Tibial artery (tissue), 4 donors: Measurements from ENCODE around the gene KIF21A.

Experiments used
- DNase-seq, 2 donors: peaks; one replicate each; pipeline ENCODE4 v3.0.0-alpha.2; 2019
- H3K27ac ChIP-seq, 2 donors: fragments of 200-600 bp; sonication (generic) in 1 of 2; 1 replicate in 1 of 2; 2 replicates in 1 of 2; pipeline ENCODE4 v1.5.1; 2018 to 2019; ENCODE audit warnings: mild to moderate bottlenecking in 1 of 2
- H3K27me3 ChIP-seq, 2 donors: fragments of 200-600 bp; sonication (generic) in 1 of 2; one replicate each; pipeline versions ENCODE4 v1.5.1 to v1.6.0; 2016 to 2019
- H3K36me3 ChIP-seq, 3 donors: fragments of 200-600 bp; sonication (generic) in 2 of 3; one replicate each; pipeline ENCODE4 v1.5.1; 2016 to 2019; ENCODE audit warnings: mild to moderate bottlenecking in 2 of 3
- H3K4me1 ChIP-seq, 4 donors: fragments of 200-600 bp; sonication (generic) in 2 of 4; 1 replicate in 3 of 4; 2 replicates in 1 of 4; pipeline ENCODE4 v1.5.1; 2016 to 2019
- H3K4me3 ChIP-seq, 2 donors: fragments of 200-600 bp; sonication (generic) in 1 of 2; 1 replicate in 1 of 2; 2 replicates in 1 of 2; pipeline ENCODE4 v1.5.1; 2018 to 2019; ENCODE audit warnings: mild to moderate bottlenecking in 2 of 2
- H3K9me3 ChIP-seq, 3 donors: fragments of 200-600 bp; sonication (generic) in 1 of 3; one replicate each; pipeline ENCODE4 v1.5.1; 2016 to 2019
- intact Hi-C: fragments of 100-400 bp; cut with DNase I; formaldehyde crosslinking; loops from one replicate; pipeline ENCODE4 v1.15.0; 2023; ENCODE audit warnings: low total_unique reads
- TF ChIP-seq, protein P1 (sequence below), 2 experiments: fragments of 200-600 bp in 1 of 2; fragments of 450-650 bp in 1 of 2; IDR thresholded peaks; one replicate each; pipeline ENCODE4 v1.5.1; 2017 to 2019; ENCODE audit warnings: antibody characterized with exemption in 2 of 2, mild to moderate bottlenecking in 1 of 2, moderate library complexity in 1 of 2

KIF21A gene

DNA sequence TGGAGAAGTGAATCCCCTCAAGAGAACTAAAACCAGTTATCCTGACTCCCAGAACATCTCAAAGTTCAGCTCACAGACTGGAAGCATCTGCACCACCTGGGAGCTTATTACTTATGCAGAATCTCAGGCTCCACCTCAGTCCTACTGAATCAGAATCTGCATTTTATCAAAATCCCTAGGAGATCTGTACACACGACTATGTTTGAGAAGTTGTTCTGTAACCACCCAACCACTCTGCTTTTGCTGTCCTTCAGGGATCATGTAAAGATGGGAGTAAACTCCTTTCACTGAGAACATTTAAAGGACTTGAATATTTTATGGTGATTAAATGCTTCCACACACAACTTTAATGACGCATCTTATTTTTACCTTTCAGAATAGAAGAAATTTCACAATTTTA, 98.0 kb downstream of the KIF21A start:
- intact Hi-C loops: no loop called here
- TF ChIP-seq, protein P1, sequence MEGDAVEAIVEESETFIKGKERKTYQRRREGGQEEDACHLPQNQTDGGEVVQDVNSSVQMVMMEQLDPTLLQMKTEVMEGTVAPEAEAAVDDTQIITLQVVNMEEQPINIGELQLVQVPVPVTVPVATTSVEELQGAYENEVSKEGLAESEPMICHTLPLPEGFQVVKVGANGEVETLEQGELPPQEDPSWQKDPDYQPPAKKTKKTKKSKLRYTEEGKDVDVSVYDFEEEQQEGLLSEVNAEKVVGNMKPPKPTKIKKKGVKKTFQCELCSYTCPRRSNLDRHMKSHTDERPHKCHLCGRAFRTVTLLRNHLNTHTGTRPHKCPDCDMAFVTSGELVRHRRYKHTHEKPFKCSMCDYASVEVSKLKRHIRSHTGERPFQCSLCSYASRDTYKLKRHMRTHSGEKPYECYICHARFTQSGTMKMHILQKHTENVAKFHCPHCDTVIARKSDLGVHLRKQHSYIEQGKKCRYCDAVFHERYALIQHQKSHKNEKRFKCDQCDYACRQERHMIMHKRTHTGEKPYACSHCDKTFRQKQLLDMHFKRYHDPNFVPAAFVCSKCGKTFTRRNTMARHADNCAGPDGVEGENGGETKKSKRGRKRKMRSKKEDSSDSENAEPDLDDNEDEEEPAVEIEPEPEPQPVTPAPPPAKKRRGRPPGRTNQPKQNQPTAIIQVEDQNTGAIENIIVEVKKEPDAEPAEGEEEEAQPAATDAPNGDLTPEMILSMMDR (IDR thresholded peaks at IDR 0.05): no peak
- no peak for DNase-seq
- no peaks in the 10 kb centered on the region for H3K4me1 ChIP-seq
- H3K9me3 ChIP-seq: no peaks in the 10 kb centered on the region
- no peak overlapping the region for H3K4me3 ChIP-seq
- H3K36me3 ChIP-seq: no peaks in the 10 kb centered on the region
- no peaks in the 10 kb centered on the region for H3K27me3 ChIP-seq
- H3K27ac ChIP-seq: no peak overlapping the region

DNA sequence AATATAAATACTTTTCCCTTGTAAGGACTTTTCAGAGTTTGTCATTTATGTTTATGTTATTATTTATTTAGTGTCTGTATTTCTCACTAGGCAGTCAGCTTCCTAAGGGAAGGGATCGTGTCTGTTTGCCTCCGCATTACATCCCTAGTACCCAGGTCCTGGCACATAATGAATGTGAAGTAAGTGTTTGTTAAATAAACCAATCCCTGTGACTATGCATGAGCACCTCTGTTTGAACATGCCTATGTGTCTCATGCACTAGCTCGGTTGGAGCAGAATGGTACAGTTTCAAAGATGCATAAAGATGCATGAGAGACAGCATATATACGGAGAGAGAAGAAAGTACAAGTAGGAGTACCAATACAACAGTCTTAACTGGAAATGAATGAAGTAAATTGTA, 99.3 kb downstream of the KIF21A start:
- TF ChIP-seq, protein P1 (IDR thresholded peaks at IDR 0.05): no peak
- no peak overlapping the region for H3K4me3 ChIP-seq
- H3K4me1 ChIP-seq: no peaks in the 10 kb centered on the region
- H3K27ac ChIP-seq: no peak overlapping the region
- intact Hi-C loops: no loop called here
- no peaks in the 10 kb centered on the region for H3K36me3 ChIP-seq
- no peak for DNase-seq
- no peaks in the 10 kb centered on the region for H3K9me3 ChIP-seq
- no peaks in the 10 kb centered on the region for H3K27me3 ChIP-seq

DNA sequence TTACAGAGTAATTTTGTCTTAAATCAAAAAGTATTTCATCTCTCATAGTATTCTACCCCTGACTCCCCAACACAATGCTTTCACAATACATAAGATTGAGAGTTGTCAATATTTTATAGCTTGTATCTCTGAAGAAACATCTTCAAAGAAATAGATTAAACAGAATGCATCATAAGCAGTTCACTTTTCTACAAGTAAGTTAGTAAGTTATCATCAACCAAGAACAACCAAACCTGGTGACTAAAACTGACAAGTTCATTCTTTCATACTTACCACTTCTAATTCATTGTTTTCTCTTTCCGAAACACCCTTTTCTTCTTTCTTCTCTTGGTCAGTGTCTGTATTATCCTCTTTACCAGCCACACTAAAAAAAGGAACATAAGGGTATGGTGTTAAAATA, 101.2 kb downstream of the KIF21A start:
- DNase-seq: no peak
- TF ChIP-seq, protein P1 (IDR thresholded peaks at IDR 0.05): no peak
- H3K27me3 ChIP-seq: no peaks in the 10 kb centered on the region
- H3K36me3 ChIP-seq: no peaks in the 10 kb centered on the region
- H3K27ac ChIP-seq: no peak overlapping the region
- intact Hi-C loops: no loop called here
- no peaks in the 10 kb centered on the region for H3K4me1 ChIP-seq
- no peaks in the 10 kb centered on the region for H3K9me3 ChIP-seq
- H3K4me3 ChIP-seq: no peak overlapping the region

DNA sequence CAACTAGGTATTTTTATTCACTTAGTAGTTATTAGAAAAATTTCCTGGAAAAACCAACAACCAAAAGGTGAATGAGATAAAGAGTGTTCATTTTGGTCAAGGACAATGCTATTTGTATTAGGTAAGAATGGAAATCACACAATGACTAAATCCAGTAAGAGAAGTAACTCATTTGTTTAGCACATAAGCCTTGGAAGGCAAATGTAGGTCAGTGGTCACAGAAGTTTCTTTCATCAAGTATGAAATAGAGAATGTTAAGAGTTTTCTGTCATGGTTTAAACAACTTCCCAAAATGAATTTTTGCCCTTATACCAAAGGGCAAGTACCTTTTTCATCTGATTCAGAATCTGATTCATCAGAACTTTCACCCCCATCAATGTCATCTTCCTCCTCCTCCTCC, 101.7 kb downstream of the KIF21A start:
- intact Hi-C loops: no loop called here
- DNase-seq: no peak
- TF ChIP-seq, protein P1 (IDR thresholded peaks at IDR 0.05): no peak
- Histone ChIP-seq H3K27ac (no peak overlapping the region), H3K4me3 (no peak overlapping the region), H3K9me3 (no peaks in the 10 kb centered on the region), H3K4me1 (no peaks in the 10 kb centered on the region), H3K27me3 (no peaks in the 10 kb centered on the region), H3K36me3 (no peaks in the 10 kb centered on the region)

DNA sequence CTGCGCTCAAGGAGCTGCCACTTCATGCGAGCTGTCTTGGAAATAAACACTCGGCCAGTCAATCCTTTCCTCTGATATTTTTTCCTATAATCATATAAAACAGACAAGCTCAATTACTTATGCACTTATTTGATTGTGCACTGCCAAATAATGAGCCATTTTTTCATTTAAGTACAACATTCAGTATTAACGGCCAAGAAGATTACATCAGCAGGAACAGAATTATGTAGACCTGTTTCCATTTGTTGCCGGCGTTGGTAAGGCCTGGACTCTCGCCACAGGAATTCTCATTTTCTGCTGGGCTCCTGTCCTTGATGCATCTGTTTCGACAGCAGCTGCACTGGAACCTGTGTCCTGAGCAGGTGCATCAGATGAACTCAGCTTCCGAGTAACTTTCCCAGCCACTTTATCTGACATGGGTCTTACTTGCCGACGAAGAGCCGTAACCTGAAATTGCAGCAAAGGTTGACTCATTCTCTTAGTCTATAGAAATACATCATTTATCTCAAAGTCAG, 110.2 kb downstream of the KIF21A start:
- peaks cover 12 to 15% (median 14%) of the 10 kb centered on the region in 3 donors for H3K36me3 ChIP-seq
- no peak for DNase-seq
- intact Hi-C loops: no loop called here
- TF ChIP-seq, protein P1 (IDR thresholded peaks at IDR 0.05): no peak
- no peaks in the 10 kb centered on the region for H3K9me3 ChIP-seq
- no peaks in the 10 kb centered on the region for H3K27me3 ChIP-seq
- no peaks in the 10 kb centered on the region for H3K4me1 ChIP-seq
- H3K27ac ChIP-seq: no peak overlapping the region
- no peak overlapping the region for H3K4me3 ChIP-seq
